Raji (cell line): ENCODE measurements around the gene MSANTD3.

ENCODE experiments used
- POLR2A ChIP-seq: IDR thresholded peaks from 2 replicates; pipeline ENCODE4 v1.6.1; 2011; ENCODE audit warnings: low read depth, low read length, control low read depth; ENCODE audit not compliant: insufficient read depth

The MSANTD3 gene

DNA sequence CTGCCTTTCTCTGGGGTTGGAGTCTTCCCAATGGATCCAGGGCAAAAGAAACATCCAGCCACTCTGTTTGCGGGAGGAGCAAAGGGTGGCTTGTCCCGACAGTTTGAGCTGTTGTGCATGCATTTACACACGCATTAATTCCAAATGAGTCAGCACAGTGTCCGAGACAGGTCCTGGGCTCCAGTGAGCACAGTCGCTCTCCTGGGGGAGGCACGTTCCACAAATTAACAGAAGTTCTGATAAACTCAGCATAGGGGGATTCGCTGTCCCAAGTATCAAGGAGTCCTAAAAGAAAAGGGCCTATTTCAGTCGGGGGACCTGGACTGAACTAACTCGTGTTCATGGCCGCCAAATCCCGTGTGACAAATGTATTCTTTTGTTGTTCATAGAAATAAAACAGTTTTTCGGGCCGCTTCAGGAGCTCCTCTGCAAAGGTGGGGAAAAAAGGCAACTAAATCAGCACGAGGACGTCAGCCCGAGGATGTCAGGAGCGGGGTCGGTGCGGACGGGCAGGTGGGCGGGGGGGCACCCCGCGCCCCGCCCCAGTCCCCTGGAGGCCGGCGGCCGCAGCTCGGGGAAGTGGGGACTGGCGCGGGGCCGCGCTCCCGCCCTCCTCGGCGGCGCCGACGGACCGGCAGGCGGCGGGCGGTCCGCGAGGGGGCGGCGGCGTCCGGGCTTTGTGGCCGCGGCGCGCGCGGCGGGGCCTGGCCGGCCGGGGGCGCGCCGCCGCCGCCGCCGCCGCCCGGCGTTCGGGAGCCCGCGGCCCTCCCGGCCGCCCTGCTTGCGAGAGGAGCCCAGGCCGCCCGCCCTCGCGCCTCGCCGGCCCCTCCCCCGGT lies at the start of gene MSANTD3:
Gene MSANTD3 (plus strand): TSS at position 614 of the 836 bp plus-strand sequence. CDS start 14,796 bp downstream, outside the sequence.
- TF ChIP-seq POLR2A, result peak; percentile 49; the same call in 1 of the 2 replicates

DNA sequence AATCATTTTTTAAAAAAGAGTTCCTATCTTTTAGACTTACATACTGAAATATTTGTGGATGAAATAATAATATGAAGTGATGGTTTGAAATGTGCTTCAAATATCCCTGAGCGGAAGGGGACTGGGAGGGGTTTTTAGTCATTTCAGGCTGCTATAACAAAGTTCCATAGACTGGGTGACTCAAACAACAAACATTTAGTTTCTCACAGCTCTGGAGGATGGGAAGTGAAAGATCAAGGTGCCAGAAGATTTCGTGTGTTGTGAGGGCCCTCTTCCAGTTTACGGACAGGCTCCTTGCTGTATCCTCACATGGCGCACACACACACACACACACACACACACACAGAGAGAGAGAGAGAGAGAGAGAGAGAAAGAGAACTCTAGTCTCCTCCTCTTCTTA lies 47.1 kb upstream of the MSANTD3 start:
- no peak for TF ChIP-seq POLR2A

- no peak for TF ChIP-seq POLR2A
Observed at GRCh38 chr9:100394032-100394695, 32.8 kb upstream of the MSANTD3 start.

- no peak for TF ChIP-seq POLR2A
Observed at GRCh38 chr9:100394816-100395215, 32.1 kb upstream of the MSANTD3 start.

GRCh38 chr9:100396769-100397168 lies 30.2 kb upstream of the MSANTD3 start:
- no peak for TF ChIP-seq POLR2A

- no peak for TF ChIP-seq POLR2A
Observed at GRCh38 chr9:100397529-100398266, 29.2 kb upstream of the MSANTD3 start.

DNA sequence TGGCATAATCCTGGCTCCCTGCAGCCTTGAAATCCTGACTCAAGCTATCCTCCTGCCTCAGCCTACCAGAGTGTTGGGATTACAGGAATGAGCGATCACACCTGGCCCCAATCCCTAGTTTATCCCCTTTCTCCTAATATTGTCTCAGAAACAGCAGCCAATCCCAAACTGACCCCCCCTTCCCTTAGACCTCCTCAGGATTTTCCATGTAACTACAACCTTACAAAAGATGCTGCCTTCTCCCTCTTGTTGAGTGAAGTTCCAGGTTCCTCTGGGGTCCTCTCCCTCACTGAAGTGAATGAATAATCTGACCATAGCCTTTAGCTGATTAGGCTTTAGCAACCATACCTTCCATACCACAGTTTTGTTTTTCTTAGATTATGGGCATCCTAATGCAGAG lies 25.9 kb upstream of the MSANTD3 start:
- TF ChIP-seq POLR2A, result no peak

DNA sequence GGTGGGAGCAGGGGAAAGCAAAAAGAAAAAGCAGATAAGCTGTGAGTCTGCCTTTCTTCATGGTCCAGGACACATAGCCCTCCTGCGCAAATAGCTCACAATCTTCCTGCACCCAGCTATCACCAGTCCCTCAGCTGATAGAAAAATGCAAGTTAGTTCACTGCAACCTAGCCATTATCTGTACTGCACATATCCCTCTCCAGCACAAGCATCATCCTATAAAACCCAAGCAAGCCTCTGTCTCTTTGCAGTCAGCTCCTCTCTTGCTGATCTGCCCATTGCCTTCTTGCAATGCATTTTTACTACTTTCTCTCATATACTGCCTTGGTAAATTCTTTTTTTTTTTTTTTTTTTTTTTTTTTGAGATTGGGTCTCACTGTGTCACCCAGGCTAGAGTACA lies 20.0 kb upstream of the MSANTD3 start:
- no peak for TF ChIP-seq POLR2A

- no peak for TF ChIP-seq POLR2A
Observed at GRCh38 chr9:100408546-100409175, 18.3 kb upstream of the MSANTD3 start.

DNA sequence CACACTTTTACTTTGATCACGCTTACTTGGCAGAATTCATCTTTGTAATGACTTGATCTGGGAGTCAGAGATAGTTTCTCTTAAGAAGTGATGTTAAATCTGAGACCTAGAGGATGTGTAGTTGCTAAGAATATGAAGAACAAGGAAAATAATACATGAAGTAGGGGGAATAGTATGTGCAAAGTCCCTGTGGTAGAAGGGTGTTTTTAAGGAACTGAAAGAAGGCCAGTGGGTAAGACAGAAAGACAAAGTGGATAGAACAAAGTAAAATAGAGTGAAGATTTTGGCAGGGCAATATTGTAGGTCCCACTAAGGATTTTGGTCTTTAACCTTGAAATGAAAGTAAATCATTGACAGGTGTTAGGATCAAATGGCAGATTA lies 17.8 kb upstream of the MSANTD3 start:
- no peak for TF ChIP-seq POLR2A

DNA sequence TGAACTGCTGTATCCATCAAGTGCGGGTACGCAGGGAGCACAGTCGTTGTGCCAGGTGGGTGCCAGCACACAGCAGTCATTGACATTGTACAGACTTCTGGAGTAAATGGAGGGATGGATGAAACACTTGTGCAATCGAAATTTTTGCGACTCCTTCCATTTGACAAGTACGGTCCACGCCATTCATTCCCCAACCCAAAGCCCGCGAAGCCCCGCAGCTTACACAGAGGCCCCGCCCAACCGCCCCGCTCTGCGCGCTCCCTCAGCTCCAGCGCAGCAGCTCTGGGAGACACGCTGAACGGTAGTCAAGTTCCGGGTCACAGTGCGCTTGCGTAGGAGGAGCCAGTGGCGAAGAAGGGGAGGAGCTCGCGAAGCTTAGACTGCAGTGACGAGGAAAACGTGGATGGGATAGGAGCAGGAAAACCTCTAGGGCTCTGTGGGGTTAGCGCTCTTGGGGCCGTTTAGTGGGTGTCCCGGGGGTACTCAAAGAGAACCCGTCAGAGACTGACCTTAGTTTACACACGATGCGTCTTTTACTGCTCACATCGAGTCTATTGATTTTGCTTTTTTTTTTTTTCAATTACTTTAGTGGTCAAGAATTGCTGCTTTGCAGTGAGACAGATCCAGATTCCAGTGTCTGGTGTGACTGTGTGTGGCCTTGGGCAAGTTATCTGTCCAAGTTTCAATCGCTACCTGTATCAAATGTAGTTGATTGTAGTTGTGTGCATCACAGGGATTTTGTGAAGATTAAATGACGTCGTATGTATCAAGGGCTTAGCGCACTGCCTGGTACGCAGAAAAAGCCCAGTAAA lies 15.3 kb upstream of the MSANTD3 start:
- TF ChIP-seq POLR2A, result peak; percentile 84

GRCh38 chr9:100413839-100414420 lies 13.0 kb upstream of the MSANTD3 start:
- no peak for TF ChIP-seq POLR2A

DNA sequence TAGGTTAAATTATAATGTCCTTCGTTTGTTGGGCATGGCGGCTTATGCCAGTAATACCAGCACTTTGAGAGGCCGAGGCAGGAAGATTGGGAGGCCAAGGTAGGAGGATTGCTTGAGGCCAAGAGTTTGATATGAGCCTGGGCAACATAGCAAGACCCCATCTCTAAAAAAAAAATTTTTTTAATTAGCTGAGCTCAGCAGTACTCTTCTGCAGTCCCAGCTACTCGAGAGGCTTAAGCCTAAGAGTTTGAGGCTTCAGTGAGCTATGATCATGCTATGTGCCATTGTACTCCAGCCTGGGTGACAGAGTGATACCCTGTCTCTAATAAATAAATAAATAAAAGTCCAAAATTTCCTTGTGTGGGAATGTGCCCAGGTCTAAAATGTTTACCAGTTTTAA lies 9.1 kb upstream of the MSANTD3 start:
- TF ChIP-seq POLR2A, result no peak

DNA sequence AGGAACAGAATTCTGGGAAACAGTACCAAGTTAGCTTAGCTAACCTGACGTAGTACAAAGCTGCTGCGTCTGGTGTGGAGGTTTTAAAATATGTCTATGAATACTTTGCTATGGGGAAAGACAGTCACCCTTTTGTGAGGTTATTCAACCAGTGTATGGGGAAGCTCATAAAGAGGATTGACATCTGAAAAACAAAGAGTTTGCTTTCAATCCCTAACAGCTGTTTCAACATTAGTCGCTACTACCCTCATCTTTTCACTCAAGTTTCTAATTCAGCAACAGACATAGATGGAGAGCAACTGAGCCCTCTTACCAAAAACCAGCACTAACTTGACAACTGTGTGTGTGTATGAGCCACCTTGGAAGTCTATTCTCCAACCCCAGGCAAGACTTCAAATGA lies 7.8 kb upstream of the MSANTD3 start:
- TF ChIP-seq POLR2A, result no peak
